Mononuclear cell (primary cell): ENCODE results near the gene HLA-DQA1. TPM values are rescaled to one million over a fixed set of nuclear protein-coding genes. Genes with fewer than 3 reads are reported as not detected.
"Not testable (repeated sequence)": the region's sequence is repeated elsewhere in the genome, so short reads cannot be mapped to it uniquely, and the experiment has no call there.

ENCODE experiments used
- H3K27me3 ChIP-seq: 2 replicates; pipeline ENCODE4 v1.6.0; 2011; ENCODE audit warnings: low read length, control low read depth; ENCODE audit not compliant: insufficient read depth
- H3K4me1 ChIP-seq: 2 replicates; pipeline ENCODE4 v1.5.1; 2011; ENCODE audit warnings: mild to moderate bottlenecking, low read length, control low read depth; ENCODE audit not compliant: insufficient read depth
- H3K4me3 ChIP-seq: 2 replicates; pipeline ENCODE4 v1.5.1; 2011; ENCODE audit warnings: mild to moderate bottlenecking, low read length, moderate library complexity
- H3K9me3 ChIP-seq: 2 replicates; pipeline ENCODE4 v1.5.1; 2011; ENCODE audit warnings: low read depth, mild to moderate bottlenecking, control low read depth, low read length
- total RNA-seq: library from RNA; depleted of rRNA; stranded (reverse); fragments of >200 nt; gene quantifications from one replicate; pipeline ENCODE4 v1.2.3, GENCODE V29; 2012

The HLA-DQA1 gene
- total RNA-seq, 1 donor, result 12.5 TPM

DNA sequence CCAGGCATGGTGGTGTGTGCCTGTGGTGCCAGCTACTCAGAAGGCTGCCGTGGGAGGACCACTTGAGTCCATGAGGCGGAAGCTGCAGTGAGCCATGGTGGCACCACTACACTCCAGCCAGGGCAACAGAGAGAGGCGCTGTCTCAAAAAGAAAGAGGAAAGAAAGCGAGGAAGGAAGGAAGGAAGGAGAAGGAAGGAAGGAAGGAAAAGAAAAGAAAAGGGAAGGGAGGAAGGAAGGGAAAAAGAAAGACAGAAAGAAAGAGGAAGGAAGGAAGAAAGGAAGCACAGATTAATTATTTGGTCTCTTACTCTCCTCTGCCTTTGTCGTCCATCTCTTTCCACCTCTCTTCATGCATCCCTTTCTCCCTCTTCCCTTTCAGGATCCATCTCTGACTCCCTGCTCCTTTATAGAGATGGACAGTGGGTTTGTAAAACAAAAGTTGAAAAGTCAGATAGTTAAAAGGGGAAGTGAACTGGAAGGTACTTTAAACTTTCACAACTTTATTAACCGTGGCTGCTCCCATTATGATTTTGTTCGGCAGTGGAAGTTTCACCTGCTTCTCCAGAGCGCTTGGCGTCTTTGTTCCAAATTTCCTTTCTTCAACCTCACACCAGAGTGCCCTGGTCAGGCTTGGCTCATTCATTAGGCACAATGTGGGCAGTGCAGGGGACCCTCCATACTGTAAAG is 1.5 kb downstream of the HLA-DQA1 start:
- H3K4me1 ChIP-seq, result peaks cover 57% of the 10 kb centered on the region
- H3K27me3 ChIP-seq, result no peaks in the 10 kb centered on the region
- H3K4me3 ChIP-seq, result peak overlapping the region; percentile 47
- H3K9me3 ChIP-seq, result no peaks in the 10 kb centered on the region

GRCh38 chr6:32639440-32640394 is 2.5 kb downstream of the HLA-DQA1 start:
- peaks cover 51% of the 10 kb centered on the region for H3K4me1 ChIP-seq
- H3K27me3 ChIP-seq, result no peaks in the 10 kb centered on the region
- H3K9me3 ChIP-seq, result no peaks in the 10 kb centered on the region
- H3K4me3 ChIP-seq, result peak overlapping the region; percentile 47

DNA sequence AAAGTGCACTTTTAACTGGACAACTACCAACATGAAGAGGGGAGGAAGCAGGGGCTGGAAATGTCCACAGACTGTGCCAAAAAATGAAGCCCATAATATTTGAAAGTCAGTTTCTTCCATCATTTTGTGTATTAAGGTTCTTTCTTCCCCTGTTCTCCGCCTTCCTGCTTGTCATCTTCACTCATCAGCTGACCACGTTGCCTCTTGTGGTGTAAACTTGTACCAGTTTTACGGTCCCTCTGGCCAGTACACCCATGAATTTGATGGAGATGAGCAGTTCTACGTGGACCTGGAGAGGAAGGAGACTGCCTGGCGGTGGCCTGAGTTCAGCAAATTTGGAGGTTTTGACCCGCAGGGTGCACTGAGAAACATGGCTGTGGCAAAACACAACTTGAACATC is 3.9 kb downstream of the HLA-DQA1 start:
- no peaks in the 10 kb centered on the region for H3K9me3 ChIP-seq
- no peak overlapping the region for H3K4me3 ChIP-seq
- H3K27me3 ChIP-seq, result no peaks in the 10 kb centered on the region
- peaks cover 47% of the 10 kb centered on the region for H3K4me1 ChIP-seq

GRCh38 chr6:32641785-32642719 is 4.8 kb downstream of the HLA-DQA1 start:
- H3K4me1 ChIP-seq, result peaks cover 43% of the 10 kb centered on the region
- H3K9me3 ChIP-seq, H3K4me3 ChIP-seq, H3K27me3 ChIP-seq: not testable (repeated sequence)

GRCh38 chr6:32642720-32643106 is 5.5 kb downstream of the HLA-DQA1 start:
- no peaks in the 10 kb centered on the region for H3K9me3 ChIP-seq
- H3K4me3 ChIP-seq, result no peak overlapping the region
- H3K4me1 ChIP-seq, result peaks cover 43% of the 10 kb centered on the region
- H3K27me3 ChIP-seq, result no peaks in the 10 kb centered on the region

DNA sequence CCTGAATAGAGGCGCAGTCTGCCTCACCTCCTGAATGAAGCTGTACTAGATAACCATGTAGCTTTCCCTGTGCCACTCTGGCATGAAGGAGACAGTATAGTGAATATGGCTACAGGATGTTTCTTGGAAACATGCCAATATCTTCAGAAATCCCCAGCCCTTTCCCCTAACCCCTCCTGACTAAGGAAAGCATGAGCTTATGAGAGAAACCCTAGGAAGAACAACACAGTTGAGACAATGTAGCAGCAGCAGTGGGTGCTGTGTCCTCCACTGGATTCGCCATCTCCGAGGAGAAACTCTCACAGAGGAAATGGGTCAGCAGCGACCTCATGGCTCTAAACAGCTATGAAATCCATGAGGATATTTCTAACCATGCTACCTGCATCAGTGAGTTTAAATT is 6.7 kb downstream of the HLA-DQA1 start:
- Histone ChIP-seq H3K4me1 (peaks cover 36% of the 10 kb centered on the region), H3K27me3 (no peaks in the 10 kb centered on the region), H3K4me3 (no peak overlapping the region), H3K9me3 (no peaks in the 10 kb centered on the region)

- H3K4me1 ChIP-seq, result peaks cover 25% of the 10 kb centered on the region
- no peak overlapping the region for H3K4me3 ChIP-seq
- no peaks in the 10 kb centered on the region for H3K9me3 ChIP-seq
- no peaks in the 10 kb centered on the region for H3K27me3 ChIP-seq
These were observed 8.0 kb downstream of the HLA-DQA1 start for GRCh38 chr6:32645047-32645703.

DNA sequence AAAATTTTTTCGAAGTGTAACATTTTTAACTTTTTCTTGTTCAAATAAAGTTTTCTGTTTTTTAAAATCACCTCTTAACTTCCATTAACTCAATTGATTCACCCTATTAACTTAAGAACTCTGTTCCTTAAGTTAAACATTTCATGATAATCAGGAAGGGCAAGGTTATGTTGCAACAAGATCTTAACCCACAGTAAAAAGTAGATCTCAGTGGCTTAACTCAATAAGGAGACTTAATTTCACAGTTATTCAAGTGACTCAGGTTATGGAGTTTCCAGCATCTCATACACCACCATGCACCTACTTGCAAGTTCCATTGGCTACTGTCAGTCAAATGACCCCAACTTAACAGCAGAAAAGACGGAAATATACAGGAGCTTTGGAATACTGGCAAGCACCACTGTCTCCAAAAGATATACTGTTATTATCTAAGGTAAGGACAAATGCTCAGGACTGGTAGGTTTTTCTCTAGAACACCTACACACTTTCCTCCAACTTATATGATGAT is 18.1 kb downstream of the HLA-DQA1 start:
- Histone ChIP-seq H3K4me1 (peaks cover 1% of the 10 kb centered on the region), H3K4me3 (no peak overlapping the region), H3K27me3 (no peaks in the 10 kb centered on the region), H3K9me3 (no peaks in the 10 kb centered on the region)

DNA sequence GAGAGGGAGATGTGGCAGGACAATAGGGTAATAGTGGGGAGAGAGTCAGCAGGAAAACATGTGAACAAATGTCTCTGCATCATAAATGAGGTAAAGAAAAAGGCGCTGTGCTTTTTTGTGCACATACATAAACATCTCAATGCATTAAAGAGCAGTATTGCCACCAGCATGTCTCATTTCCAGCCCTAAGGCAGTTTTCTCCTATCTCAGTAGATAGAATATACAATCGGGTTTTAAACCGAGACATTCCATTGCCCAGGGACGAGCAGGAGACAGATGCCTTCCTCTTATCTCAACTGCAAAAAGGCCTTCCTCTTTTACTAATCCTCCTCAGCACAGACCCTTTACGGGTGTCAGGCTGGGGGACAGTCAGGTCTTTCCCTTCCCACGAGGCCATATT is 20.1 kb downstream of the HLA-DQA1 start:
- H3K27me3 ChIP-seq, H3K4me3 ChIP-seq, H3K9me3 ChIP-seq: not testable (repeated sequence)
- peaks cover 11% of the 10 kb centered on the region for H3K4me1 ChIP-seq

DNA sequence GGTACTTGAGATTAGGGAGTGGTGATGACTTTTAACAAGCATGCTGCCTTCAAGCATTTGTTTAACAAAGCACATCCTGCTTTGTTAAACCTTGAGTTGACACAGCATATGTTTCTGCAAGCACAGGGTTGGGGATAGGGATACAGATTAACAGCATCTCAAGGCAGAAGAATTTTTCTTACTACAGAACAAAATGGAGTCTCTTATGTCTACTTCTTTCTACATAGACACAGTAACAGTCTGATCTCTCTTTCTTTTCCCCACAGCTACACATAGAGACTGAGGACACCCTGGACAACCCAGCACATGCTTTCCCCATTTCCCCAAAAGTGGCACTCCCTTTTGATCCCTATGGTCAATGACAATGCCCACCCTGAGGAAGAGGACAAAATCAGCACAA is 20.6 kb downstream of the HLA-DQA1 start:
- not testable (repeated sequence) for H3K9me3 ChIP-seq, H3K27me3 ChIP-seq, H3K4me3 ChIP-seq
- peaks cover 11% of the 10 kb centered on the region for H3K4me1 ChIP-seq

DNA sequence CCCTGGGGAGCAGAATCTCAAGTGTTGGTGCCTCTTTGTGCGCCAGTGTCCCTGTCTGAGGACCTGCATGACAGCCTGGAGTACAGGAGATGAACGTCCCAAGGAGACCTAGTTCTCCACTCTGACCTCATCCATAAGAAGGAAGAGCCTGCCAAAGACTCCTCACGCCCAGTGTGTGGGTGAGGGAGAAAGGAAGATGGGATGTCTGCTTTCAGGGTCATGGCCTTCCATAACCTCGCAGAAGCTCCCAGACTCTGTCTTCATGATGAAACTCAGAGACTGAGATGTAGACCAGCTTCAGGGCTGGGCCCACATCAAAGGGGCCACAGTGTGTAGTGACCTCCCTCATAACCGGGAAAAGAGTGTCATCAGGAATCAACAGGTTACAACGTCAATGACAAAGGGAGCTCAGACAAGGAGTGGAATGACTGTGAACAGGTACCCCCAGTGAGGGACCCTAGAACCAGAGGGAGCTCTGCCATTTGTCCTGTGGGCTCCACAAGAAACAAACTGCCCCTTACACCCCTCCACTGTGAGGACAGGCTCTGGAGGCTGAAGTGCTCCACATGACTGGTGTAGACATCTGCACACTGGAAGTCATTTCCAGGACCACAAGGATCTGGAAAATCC is 21.2 kb downstream of the HLA-DQA1 start:
- H3K4me3 ChIP-seq, result no peak overlapping the region
- peaks cover 11% of the 10 kb centered on the region for H3K4me1 ChIP-seq
- no peaks in the 10 kb centered on the region for H3K27me3 ChIP-seq
- no peaks in the 10 kb centered on the region for H3K9me3 ChIP-seq

DNA sequence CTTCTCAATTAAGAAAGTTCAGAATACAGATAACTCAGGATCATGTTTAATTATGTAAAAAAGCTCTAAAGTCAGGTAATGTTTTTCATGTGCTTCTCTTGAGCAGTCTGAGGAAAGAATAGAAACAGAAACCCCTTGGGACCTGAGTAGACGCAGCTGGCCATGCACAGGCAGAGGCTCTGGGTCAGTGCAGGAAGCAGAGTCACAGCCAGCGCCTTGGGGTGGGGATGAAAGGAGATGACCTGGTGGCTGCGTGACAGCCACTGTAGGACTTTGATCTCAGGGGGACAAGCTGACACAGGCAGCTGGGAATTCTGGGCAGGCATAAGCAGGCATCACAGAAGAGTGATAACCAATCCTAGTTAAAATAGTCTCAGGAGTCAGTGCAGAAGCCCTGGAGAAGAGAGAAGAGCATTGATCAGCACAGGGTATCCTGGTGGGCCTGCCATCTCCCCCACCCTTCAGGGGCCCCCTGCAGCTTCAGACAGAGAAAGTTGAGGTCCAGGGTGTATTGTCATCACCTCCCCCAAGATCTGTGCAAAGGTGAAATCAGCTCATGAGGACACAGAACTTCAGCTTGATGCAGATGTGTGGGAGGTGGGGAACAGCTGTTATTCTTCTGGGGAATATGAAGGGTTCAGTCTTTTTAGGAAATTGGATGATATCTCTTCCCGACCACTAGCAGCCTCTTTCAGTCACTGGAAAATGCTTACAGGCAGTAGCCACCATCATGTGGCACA is 22.8 kb downstream of the HLA-DQA1 start:
- Histone ChIP-seq H3K9me3 (no peaks in the 10 kb centered on the region), H3K27me3 (no peaks in the 10 kb centered on the region), H3K4me1 (peaks cover 11% of the 10 kb centered on the region), H3K4me3 (no peak overlapping the region)

- no peaks in the 10 kb centered on the region for H3K27me3 ChIP-seq
- no peaks in the 10 kb centered on the region for H3K9me3 ChIP-seq
- no peak overlapping the region for H3K4me3 ChIP-seq
These were observed 24.9 kb downstream of the HLA-DQA1 start for GRCh38 chr6:32662099-32662498.

More at GRCh38 chr6:32662099-32662498, 24.9 kb downstream of the HLA-DQA1 start:
- H3K4me1 ChIP-seq, result peaks cover 14% of the 10 kb centered on the region
